Measurements from ENCODE around the gene CERS5. TPM values are rescaled to one million over a fixed set of nuclear protein-coding genes. Genes with fewer than 3 reads are reported as not detected.

The CERS5 gene
- polyA plus RNA-seq, 1 experiment, result 68.0 TPM

DNA sequence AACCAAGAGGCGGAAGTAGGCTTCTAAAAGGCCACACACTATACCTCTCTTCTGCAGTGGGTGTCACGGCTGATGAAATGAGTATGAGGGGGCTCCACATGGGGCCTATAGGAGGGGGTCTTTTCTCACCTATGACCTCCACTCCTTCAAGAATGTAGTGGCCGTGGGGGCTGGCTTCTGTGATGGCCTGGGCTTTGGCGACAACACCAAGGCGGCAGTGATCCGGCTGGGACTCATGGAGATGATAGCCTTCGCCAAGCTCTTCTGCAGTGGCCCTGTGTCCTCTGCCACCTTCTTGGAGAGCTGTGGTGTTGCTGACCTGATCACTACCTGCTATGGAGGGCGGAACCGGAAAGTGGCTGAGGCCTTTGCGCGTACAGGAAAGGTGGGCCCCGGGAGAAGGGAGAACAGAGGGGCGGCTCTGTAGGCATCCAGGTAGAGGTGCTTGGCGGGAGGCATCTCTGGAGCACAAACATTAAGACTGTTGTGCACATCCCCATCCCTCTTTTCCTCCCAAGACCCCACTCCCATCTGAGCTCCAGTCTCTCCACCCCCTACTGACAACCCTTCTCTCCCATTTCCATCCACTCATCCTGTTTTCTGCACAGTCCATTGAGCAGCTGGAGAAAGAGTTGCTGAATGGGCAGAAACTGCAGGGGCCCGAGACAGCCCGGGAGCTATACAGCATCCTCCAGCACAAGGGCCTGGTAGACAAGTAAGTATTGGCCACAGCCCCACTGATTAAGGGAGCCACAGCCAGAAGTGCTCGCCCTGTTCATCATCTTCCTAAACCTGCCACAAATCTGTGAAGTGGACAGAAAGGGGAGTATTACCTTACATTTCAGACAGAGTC is 59.5 kb downstream of the CERS5 start:
- Histone ChIP-seq H3K36me3 (ENCODE audit: control insufficient read depth, insufficient read depth, low read length) (no peaks in the 10 kb centered on the region), H3K4me3 (ENCODE audit: low read depth, low read length) (no peak overlapping the region), H3K27me3 (ENCODE audit: control insufficient read depth, insufficient read depth, low read length) (no peaks in the 10 kb centered on the region)
- ChIA-PET CTCF (interaction anchor here (0.6 to 5.2 kb wide), 6 partner anchors 18 to 233 kb away, joined by 3 to 58 read pairs (median 4); no protein-coding TSS in a partner anchor), POLR2A (no interaction called here)
- DNase-seq (ENCODE audit: low read depth), result no peak
- TF ChIP-seq, protein P1, sequence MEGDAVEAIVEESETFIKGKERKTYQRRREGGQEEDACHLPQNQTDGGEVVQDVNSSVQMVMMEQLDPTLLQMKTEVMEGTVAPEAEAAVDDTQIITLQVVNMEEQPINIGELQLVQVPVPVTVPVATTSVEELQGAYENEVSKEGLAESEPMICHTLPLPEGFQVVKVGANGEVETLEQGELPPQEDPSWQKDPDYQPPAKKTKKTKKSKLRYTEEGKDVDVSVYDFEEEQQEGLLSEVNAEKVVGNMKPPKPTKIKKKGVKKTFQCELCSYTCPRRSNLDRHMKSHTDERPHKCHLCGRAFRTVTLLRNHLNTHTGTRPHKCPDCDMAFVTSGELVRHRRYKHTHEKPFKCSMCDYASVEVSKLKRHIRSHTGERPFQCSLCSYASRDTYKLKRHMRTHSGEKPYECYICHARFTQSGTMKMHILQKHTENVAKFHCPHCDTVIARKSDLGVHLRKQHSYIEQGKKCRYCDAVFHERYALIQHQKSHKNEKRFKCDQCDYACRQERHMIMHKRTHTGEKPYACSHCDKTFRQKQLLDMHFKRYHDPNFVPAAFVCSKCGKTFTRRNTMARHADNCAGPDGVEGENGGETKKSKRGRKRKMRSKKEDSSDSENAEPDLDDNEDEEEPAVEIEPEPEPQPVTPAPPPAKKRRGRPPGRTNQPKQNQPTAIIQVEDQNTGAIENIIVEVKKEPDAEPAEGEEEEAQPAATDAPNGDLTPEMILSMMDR (IDR thresholded peaks at IDR 0.05; ENCODE audit: insufficient read depth, low read depth, low read length), result no peak

DNA sequence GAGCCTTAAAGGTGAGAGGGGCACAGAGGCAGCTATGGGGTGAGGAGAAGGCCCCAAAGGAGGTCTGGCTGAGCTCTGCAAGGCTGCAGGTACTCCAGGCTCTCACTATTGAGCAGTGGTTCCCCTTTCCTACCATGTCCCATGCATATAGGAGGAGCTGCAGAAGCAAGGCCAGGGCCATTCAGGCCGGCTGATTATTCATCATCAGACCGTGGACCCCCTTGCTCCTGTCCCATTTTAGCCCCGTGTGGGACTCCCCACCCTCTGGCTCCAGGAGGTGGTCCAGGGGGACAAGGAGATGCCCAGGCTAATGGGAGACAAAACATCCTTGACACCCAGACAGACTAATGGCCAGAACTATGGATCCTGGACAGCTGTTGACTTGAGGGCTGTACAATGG is 60.3 kb downstream of the CERS5 start:
- Histone ChIP-seq H3K27me3 (ENCODE audit: control insufficient read depth, insufficient read depth, low read length) (no peaks in the 10 kb centered on the region), H3K4me3 (ENCODE audit: low read depth, low read length) (no peak overlapping the region), H3K36me3 (ENCODE audit: control insufficient read depth, insufficient read depth, low read length) (0 out of 2 replicates have a peak, but pooled peaks cover 1% of the 10 kb centered on the region)
- ChIA-PET CTCF (interaction anchor here (0.9 to 1.2 kb wide), 2 partner anchors 19 to 63 kb away, joined by 3 read pairs; no protein-coding TSS in a partner anchor), POLR2A (no interaction called here)
- TF ChIP-seq, protein P1 (IDR thresholded peaks at IDR 0.05; ENCODE audit: insufficient read depth, low read depth, low read length), result no peak
- DNase-seq (ENCODE audit: low read depth), result no peak

DNA sequence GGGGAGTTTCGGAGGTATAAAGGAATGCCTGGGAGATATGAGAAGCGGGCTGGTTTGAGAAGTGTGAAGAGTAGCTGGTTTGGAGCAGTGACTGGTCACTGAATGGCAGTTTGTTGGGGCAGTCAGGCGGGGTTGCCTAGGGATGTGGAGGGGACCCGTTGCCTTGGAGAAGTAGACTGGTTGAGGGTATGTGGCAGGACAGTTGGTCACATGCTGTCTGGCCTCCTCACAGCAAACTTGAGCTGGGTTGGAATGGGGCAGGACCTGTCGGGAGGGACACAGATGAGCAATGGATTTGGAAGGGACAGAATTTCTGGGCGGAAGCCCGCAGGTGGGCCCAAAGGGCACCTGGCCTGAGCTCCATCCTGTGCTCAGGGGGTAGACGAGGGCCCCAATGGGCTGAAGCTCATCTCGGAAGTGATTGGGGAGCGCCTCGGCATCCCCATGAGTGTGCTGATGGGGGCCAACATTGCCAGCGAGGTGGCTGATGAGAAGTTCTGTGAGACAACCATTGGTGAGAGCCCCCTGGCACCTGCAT is 61.2 kb downstream of the CERS5 start:
- CTCF ChIA-PET, result interaction anchor here (0.7 to 1.9 kb wide), 3 partner anchors 17 to 206 kb away, joined by 3 to 4 read pairs (median 3); partner anchors contain the start of gene SMARCD1
- H3K36me3 ChIP-seq (ENCODE audit: control insufficient read depth, insufficient read depth, low read length), result 0 out of 2 replicates have a peak, but pooled peaks cover 1% of the 10 kb centered on the region
- DNase-seq (ENCODE audit: low read depth), result no peak
- no peak overlapping the region for H3K4me3 ChIP-seq (ENCODE audit: low read depth, low read length)
- POLR2A ChIA-PET, result no interaction called here
- H3K27me3 ChIP-seq (ENCODE audit: control insufficient read depth, insufficient read depth, low read length), result no peaks in the 10 kb centered on the region
- TF ChIP-seq, protein P1 (IDR thresholded peaks at IDR 0.05; ENCODE audit: insufficient read depth, low read depth, low read length), result no peak

DNA sequence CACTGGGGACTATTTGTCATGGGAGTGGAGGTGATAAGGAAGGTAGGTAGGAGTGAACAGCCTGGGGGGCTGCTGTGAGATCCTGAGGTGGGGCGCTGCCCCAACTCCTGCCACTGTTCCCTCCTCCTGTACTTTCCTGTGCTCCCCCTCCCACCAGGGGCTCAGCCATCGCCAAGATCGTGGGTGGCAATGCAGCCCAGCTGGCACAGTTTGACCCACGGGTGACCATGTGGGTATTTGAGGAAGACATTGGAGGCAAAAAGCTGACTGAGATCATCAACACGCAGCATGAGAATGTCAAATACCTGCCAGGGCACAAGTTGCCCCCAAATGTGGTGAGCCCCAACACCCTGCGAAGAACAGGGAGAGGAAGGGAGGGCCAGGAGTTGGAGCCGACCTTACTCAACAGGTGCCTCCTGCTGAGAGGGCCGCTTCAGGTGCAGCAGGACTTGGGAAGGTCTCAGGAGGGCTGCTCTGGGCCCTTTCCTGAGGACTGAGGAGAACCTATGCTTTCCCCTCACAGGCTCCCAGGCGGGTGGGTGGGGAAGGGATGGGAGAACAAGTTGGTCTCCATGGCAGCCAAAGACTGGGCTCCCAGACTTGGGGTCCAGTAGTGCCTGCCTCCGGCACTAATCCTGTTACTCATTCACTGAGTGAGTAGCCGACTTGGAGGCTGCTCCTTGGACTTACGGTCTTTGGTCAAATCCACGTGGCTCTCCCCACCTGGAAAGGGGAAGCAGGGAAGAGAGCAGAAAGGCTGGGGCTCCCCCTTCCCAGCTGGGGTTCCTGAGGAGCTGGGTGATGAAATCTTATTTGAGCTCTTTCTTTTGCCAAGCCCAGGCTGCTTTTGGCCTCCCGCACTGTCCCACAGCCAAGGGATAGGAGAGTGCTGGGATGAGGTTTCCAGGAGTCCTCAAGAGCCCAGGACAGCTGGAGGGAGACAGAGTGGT is 62.5 kb downstream of the CERS5 start:
- H3K4me3 ChIP-seq (ENCODE audit: low read depth, low read length), result no peak overlapping the region
- TF ChIP-seq, protein P1 (IDR thresholded peaks at IDR 0.05; ENCODE audit: insufficient read depth, low read depth, low read length), result no peak
- ChIA-PET POLR2A (no interaction called here), CTCF (interaction anchor here (1.6 to 8.3 kb wide), 4 partner anchors 7 to 71 kb away, joined by 4 to 62 read pairs (median 26); partner anchors contain the start of genes COX14 and SMARCD1)
- H3K36me3 ChIP-seq (ENCODE audit: control insufficient read depth, insufficient read depth, low read length), result peaks cover 3% of the 10 kb centered on the region; the same call in 1 of the 2 replicates
- no peak for DNase-seq (ENCODE audit: low read depth)
- no peaks in the 10 kb centered on the region for H3K27me3 ChIP-seq (ENCODE audit: control insufficient read depth, insufficient read depth, low read length)
